Skin of body (tissue), 2 donors: Measurements from ENCODE around the gene MSL3. TPM values are rescaled to one million over a fixed set of nuclear protein-coding genes. Genes with fewer than 3 reads are reported as not detected.

ENCODE experiments used
- DNase-seq: peaks from one replicate; lab custom pipeline; 2025; lab: John Stamatoyannopoulos, UW
- total RNA-seq: library from RNA; depleted of rRNA; stranded (reverse); fragments of >200 nt; gene quantifications from one replicate; pipeline ENCODE4 v1.2.3, GENCODE V29; 2014

MSL3 gene, protein sequence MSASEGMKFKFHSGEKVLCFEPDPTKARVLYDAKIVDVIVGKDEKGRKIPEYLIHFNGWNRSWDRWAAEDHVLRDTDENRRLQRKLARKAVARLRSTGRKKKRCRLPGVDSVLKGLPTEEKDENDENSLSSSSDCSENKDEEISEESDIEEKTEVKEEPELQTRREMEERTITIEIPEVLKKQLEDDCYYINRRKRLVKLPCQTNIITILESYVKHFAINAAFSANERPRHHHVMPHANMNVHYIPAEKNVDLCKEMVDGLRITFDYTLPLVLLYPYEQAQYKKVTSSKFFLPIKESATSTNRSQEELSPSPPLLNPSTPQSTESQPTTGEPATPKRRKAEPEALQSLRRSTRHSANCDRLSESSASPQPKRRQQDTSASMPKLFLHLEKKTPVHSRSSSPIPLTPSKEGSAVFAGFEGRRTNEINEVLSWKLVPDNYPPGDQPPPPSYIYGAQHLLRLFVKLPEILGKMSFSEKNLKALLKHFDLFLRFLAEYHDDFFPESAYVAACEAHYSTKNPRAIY
- 12.4 TPM for total RNA-seq

DNA sequence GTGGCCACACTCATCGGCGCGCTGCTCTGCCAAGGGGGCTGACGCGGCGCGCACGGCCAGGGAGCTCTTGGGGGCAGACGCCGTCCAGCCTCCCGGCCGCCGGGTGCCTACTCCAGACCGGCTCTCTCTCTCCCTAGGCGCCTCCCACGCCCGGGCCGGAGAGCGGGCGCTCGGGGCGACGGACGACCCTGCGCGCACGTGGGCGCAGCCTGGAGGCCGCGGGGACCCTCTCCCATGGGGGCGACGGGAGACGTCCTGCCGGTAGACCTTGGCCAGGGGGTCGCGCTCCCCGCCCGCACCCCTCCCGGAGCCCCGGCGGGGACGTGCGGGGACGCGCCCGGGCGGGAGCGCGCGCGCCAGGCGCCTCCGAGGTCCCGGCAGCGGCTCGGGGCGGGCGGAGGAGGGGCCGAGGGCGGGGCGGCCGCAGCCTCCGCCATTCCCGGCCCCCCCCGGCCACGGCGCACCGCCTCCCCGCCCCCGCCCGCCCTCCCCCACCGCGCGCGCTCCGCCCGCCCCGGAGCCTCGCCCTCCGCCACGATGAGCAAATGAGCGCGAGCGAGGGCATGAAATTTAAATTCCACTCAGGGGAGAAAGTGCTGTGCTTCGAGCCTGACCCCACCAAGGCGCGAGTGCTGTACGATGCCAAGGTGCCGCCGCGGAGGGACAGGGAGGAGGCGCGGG lies at the start of gene MSL3:
MSL3 (plus strand) TSS at position 519 of the 681 bp plus-strand sequence; CDS start at position 546, 27 bp downstream.
- peak; percentile 23 for DNase-seq

- DNase-seq, result no peak
Measured at GRCh38 chrX:11722304-11722703, 35.7 kb upstream of the MSL3 start.

DNA sequence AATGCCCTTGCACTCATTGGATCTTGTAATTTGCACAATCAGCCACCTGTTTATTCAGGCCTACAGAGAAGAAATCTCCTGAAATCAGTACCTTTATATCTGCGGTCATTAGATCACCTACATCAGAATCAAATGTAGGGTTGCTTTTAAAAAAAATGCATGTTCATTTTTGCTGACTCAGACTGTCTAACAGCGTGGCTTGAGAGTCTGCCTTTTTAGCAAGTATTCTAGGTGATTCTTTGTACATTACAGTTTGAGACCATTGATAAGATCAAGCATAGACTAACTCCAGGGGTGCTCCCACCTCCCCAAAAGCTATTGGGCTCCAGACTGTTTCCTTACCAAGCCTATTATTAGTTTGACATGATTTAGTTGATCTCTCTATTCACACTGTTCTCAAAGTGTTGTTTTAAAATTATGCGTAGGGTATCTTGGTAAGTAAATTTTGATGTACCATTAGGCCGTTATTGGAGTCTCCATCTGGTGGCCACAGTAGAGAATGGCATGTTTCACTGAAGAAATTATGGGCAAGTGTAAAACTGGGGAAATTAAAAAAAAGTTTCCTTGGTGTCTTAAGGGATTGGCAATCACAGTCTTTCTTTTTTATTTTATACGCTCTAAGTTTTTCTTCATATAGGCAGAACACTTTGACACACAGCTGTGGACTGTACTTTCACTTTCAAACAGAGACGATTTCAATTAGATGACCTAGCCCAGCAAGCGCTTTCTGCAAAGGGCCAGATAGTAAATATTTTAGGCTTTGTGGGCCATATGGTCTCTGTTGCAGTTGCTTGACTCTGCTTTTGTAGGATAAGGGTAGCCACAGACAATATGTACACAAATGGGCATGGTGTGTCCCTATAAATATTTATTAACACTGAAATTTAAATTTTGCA lies 33.7 kb upstream of the MSL3 start:
- peak; percentile 22 for DNase-seq

GRCh38 chrX:11725631-11726442 lies 32.2 kb upstream of the MSL3 start:
- no peak for DNase-seq

GRCh38 chrX:11728556-11728955 lies 29.5 kb upstream of the MSL3 start:
- no peak for DNase-seq

DNA sequence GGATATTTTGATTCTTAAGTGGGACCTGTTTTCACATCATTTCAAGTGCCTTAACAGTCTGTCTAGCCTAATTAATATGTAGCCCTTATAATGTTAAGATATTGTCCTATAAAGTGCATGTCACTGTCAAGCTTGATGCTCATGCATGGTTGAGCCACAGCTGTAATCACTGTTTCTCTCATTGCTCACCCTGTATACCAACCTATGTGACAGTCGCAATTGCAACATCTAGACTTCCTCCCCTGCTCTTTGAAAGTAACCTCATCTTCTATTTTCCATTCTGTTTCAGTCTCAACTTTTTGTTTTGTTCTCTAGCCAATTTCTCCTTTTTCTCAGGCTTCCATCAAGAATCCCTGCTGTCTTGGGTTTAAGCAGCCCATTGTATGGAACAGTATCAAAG lies 24.4 kb upstream of the MSL3 start:
- DNase-seq, result no peak

DNA sequence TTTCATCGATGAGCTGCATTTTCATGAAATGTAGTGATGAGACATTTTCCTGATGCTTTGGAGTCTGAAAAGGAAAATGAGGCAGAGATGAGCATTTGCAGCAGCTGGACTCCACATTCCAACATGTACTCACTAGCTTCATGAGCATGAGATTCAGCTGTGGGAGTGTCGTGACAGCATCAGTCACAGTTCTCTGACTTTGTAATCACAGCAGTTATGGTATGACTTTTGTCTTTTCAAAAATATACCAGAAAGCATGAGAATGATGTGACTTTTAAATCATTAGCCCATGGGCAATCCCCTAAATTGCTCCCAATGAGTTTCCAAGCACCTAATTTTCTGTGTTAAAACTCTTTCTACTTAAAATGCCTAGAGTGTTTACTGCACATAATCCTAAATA lies 18.3 kb upstream of the MSL3 start:
- peak; percentile 18 for DNase-seq

GRCh38 chrX:11740794-11741193 lies 17.2 kb upstream of the MSL3 start:
- DNase-seq, result no peak

GRCh38 chrX:11741574-11741973 lies 16.5 kb upstream of the MSL3 start:
- DNase-seq, result no peak

DNA sequence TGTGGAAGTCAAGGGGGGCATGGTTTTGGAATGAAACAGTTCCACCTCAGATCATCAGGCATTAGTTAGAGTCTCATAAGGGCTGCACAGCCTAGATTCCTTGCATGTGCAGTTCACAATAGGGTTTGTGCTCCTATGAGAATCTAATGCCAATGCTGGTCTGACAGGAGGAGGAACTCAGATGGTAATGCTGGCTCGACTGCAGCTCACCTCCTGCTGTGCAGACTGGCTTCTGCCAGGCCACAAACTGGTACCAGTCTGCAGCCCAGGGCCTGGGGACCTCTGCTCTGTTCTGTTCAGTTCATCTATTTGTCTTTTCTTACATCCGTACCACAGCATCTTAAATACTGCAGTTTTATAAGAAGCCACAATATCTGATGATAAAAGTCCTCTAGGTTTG lies 12.2 kb upstream of the MSL3 start:
- DNase-seq, result no peak

DNA sequence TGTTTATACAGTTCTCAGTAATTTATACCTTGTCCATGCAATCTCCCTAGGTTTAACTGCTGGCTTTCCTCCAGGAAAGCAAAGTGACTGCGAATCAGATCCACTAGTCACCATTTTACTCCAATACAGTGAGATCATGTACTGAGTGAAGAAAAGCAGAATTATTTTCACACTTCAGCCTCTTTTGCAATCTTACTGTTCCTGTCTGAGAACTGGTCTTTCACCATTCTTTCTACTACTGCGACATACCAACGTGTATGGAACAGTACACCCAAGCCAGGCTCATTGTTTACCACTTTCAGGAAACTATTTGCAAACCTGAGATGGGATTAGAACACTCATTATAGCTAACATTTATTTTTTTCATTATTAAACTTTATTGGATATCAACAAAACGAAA lies 8.0 kb upstream of the MSL3 start:
- no peak for DNase-seq

DNA sequence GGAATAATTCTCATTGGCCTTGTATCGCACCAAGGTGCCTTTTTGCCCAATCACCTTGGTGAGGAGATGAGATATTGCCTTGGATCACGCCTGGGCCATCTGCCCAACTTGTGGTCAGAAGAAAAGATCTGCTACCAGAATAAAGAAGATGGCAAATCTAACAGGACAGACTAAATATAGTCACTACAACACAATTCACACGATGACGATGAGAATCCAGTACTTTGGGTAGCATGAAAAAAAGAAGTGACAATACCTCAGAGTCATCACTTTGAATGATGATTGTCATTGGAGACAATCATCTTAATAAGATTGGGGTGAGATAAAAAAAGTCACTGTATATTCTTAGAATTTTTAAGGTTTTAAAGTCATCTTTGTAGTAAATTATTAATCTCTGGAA lies 7.3 kb upstream of the MSL3 start:
- DNase-seq, result no peak

DNA sequence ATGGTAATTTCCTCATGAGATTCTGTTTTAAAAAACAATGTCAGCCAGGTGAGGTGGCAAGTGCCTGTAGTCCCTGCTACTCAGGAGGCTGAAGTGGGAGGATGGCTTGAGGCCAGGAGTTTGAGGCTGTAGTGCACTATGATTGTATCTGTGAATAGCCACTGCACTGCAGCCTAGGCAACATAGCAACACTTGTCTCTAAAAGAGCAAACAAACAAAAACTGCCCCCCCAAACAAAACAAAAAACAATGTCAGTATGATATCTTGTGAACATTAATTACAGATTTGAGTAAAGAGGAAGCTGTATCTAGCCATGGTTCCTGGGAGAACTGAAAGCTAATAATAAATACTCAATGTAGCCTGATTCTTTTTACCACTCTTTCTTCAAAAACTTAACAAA lies 6.8 kb upstream of the MSL3 start:
- DNase-seq, result no peak

DNA sequence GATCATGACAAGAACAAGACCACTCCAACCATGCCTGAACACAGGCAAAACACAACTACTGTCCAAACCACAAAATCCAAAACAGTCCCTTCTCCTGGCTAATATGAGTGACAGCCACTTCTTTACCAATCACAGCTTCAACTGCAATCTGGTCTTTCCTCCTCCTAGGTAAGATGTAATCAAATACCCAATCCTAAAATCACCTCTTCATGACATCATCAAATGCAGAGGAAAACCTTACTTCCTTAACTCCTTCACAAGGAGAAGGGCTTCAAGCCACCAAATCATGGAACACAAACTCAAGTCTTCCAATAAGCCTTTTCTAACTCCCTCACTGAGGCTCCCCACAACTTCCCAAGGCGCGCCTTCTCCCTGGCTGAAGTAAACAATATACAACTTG lies 4.4 kb upstream of the MSL3 start:
- DNase-seq, result no peak

DNA sequence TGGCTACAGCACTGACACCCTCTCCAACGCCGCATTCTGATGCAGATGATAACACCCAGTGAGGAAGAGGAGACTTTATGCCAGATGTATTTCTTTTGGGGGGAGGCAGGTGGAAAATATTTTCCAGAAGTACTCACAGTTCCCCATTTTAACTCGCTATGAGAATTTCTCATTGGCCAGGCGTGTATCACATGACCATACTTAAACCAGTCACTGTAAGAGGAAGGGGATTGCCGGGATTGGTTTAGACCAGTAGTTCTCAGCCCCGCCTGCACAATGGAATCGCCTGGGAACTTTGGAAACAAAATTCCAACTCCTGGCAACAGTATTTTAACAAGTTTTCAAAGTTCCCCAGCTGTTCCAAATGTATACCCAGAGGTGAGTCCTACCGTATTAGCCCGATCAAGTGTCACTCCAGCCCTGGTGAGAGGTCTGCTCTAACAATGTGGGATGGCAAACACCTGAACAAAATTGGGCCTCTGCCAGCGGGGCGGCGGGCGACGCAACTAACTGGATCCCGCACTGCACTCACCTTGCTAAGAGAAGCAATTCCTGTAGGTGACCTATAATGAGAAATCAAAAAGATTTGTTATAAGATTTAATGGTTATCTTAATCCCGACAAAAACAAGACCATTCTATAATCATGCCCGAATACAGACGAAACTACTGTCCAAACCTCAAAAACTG lies 2.9 kb upstream of the MSL3 start:
- DNase-seq, result no peak

DNA sequence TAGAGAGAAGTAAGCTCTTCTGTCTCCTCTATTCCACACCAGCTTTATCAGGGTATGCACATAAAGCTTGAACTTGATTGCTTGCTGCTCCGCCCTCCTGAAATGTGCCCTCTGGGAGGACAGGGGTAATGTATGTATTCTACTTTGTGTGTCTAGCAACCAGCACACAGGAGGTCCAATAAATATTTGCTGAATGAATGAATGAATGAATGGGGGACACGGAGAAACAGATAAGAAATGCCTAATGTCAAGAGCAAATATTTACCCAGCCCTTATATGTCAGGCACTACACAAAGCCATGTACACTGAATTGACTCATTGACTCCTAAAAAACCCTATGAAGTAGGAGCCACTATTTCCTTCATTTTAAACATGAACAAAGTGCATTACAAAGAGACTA lies 2.3 kb upstream of the MSL3 start:
- no peak for DNase-seq

- DNase-seq, result peak; percentile 5
Measured at GRCh38 chrX:11756354-11757318, 1.4 kb upstream of the MSL3 start.

- DNase-seq, result no peak
Measured at GRCh38 chrX:11757397-11757718, 679 bp upstream of the MSL3 start.
